HepG2 (cell line): ENCODE measurements around the gene COL27A1. TPM values are rescaled to one million over a fixed set of nuclear protein-coding genes. Genes with fewer than 3 reads are reported as not detected.

Experiments used
- ATAC-seq: fragments of 200-7000 bp; cut with Tn5 transposase; 3 replicates; pipeline ENCODE4 v1.9.1; 2020; ENCODE audit warnings: mild to moderate bottlenecking, moderate library complexity
- BruUV-seq: library from RNA; stranded (reverse); fragments of 400-500 nt; replicated peaks from 2 replicates; lab custom pipeline; 2021; lab: Mats Ljungman, UMichigan
- CTCF ChIA-PET: fragments of 300-600 bp; formaldehyde crosslinking; extraction: SDS; loops from one replicate; lab custom pipeline; 2021; ENCODE audit warnings: low total read pairs, inconsistent platforms, low intra/inter-chr PET ratio; lab: Yijun Ruan, JAX
- POLR2A ChIA-PET: fragments of 350-600 bp; sonication (Branson Sonifier 250); formaldehyde crosslinking; loops from one replicate; lab custom pipeline; 2020; ENCODE audit warnings: antibody characterized with exemption, inconsistent platforms; lab: Yijun Ruan, JAX
- DNase-seq: peaks from one replicate; pipeline ENCODE4 v3.0.0-alpha.2; 2015; ENCODE audit warnings: low spot score
- FAIRE-seq: peaks from 3 replicates; lab custom pipeline; 2011; peaks lifted over from hg19 to GRCh38; lab: Jason Lieb, UNC
- H2AFZ ChIP-seq: one replicate; pipeline ENCODE4 v1.6.1; 2011; ENCODE audit warnings: low read length, inconsistent platforms
- H3K27ac ChIP-seq: fragments of 300-600 bp; 3 replicates; pipeline ENCODE4 v1.8.0; 2011; ENCODE audit warnings: mixed run types, mild to moderate bottlenecking, mixed read lengths, low read length, inconsistent platforms; ENCODE audit not compliant: insufficient read depth; ENCODE audit errors: extremely low read length
- H3K27me3 ChIP-seq, 2 experiments: fragments of 200-600 bp in 1 of 2; 2 replicates in 1 of 2; 3 replicates in 1 of 2; pipeline versions ENCODE4 v1.6.0 to v1.8.0; 2011; ENCODE audit warnings: low read length in 2 of 2, mild to moderate bottlenecking in 2 of 2, moderate library complexity in 2 of 2, inconsistent platforms in 1 of 2; ENCODE audit not compliant: insufficient read depth in 2 of 2, control insufficient read depth in 1 of 2
- H3K36me3 ChIP-seq, 2 experiments: fragments of 200-600 bp in 1 of 2; replicated peaks in 1 of 2; 2 replicates in 1 of 2; 3 replicates in 1 of 2; pipeline versions ENCODE4 v1.5.1 to v1.8.0; 2011; ENCODE audit warnings: low read length in 2 of 2, inconsistent platforms in 1 of 2; ENCODE audit not compliant: insufficient read depth in 2 of 2, control insufficient read depth in 1 of 2
- H3K4me1 ChIP-seq: 2 replicates; pipeline ENCODE4 v1.5.1; 2012; ENCODE audit warnings: low read length, inconsistent platforms; ENCODE audit not compliant: insufficient read depth
- H3K4me2 ChIP-seq: 2 replicates; pipeline ENCODE4 v1.6.0; 2011; ENCODE audit warnings: low read depth, low read length, inconsistent platforms
- H3K4me3 ChIP-seq, 3 experiments: fragments of 200-600 bp in 1 of 3; sonication (generic), shearing (Covaris generic) in 1 of 3; replicated peaks in 1 of 3; 2 replicates each; pipeline ENCODE4 v1.5.1; 2011 to 2016; ENCODE audit warnings: low read length in 3 of 3, inconsistent platforms in 2 of 3, low read depth in 2 of 3, mild to moderate bottlenecking in 2 of 3, control low read depth in 1 of 3, mixed read lengths in 1 of 3; ENCODE audit not compliant: insufficient read depth in 1 of 3
- H3K79me2 ChIP-seq: one replicate; pipeline ENCODE4 v1.6.1; 2011; ENCODE audit warnings: low read length, inconsistent platforms; ENCODE audit not compliant: insufficient read depth
- H3K9ac ChIP-seq: 2 replicates; pipeline ENCODE4 v1.6.0; 2011; ENCODE audit warnings: mild to moderate bottlenecking, low read depth, low read length, inconsistent platforms; ENCODE audit not compliant: insufficient read depth
- H3K9me3 ChIP-seq: 2 replicates; pipeline ENCODE4 v1.5.1; 2012; ENCODE audit warnings: mild to moderate bottlenecking, low read length
- H4K20me1 ChIP-seq: 2 replicates; pipeline ENCODE4 v1.6.0; 2011; ENCODE audit warnings: inconsistent platforms, mild to moderate bottlenecking, low read length, moderate library complexity; ENCODE audit not compliant: insufficient read depth
- AGO2 ChIP-seq: fragments of 200-400 bp; formaldehyde crosslinking; optimal IDR thresholded peaks from 2 replicates; pipeline ENCODE3; 2017; ENCODE audit warnings: mild to moderate bottlenecking, low read depth, low read length, moderate library complexity
- BHLHE40 ChIP-seq: IDR thresholded peaks from 2 replicates; pipeline ENCODE4 v1.6.1; 2011; ENCODE audit warnings: low read length, improper control_type of control experiment
- CENPX ChIP-seq: sonication (generic); formaldehyde crosslinking; IDR thresholded peaks from 2 replicates; pipeline ENCODE4 v1.9.0; 2021; ENCODE audit warnings: mild to moderate bottlenecking, missing genetic modification reagents, moderate library complexity
- HDAC1 ChIP-seq: sonication (generic); formaldehyde crosslinking; IDR thresholded peaks from 2 replicates; pipeline ENCODE4 v1.5.1; 2020; ENCODE audit warnings: mild to moderate bottlenecking, missing genetic modification reagents
- LCORL ChIP-seq, 2 experiments: fragments of 450-650 bp in 1 of 2; sonication (generic) in 1 of 2; formaldehyde crosslinking in 1 of 2; IDR thresholded peaks; 2 replicates each; pipeline versions ENCODE4 v1.5.0 to v1.6.1; 2017 to 2020; ENCODE audit warnings: antibody characterized with exemption in 1 of 2, missing genetic modification reagents in 1 of 2
- POLR2A ChIP-seq, 2 experiments: IDR thresholded peaks; 2 replicates each; pipeline ENCODE4 v1.6.1; 2011; ENCODE audit warnings: low read depth in 2 of 2, low read length in 2 of 2, mild to moderate bottlenecking in 1 of 2, moderate library complexity in 1 of 2; ENCODE audit not compliant: insufficient read depth in 1 of 2
- RBM22 ChIP-seq: fragments of 200-400 bp; formaldehyde crosslinking; optimal IDR thresholded peaks from 2 replicates; pipeline ENCODE3; 2017; ENCODE audit warnings: mild to moderate bottlenecking, low read length, moderate library complexity
- ZBTB42 ChIP-seq: sonication (generic); formaldehyde crosslinking; IDR thresholded peaks from 2 replicates; pipeline ENCODE4 v1.5.0; 2020; ENCODE audit warnings: mild to moderate bottlenecking, missing genetic modification reagents
- ZNF224 ChIP-seq: sonication (generic); formaldehyde crosslinking; IDR thresholded peaks from 2 replicates; pipeline ENCODE4 v1.5.0; 2020; ENCODE audit warnings: mild to moderate bottlenecking, missing genetic modification reagents
- WGBS: methylation state at CpG from one replicate; pipeline ENCODE4 v1.1.6; 2017; ENCODE audit warnings: low lambda C conversion rate; 5-methylcytosine and 5-hydroxymethylcytosine counted together
- in situ Hi-C: cut with HindIII; loops from 2 replicates; pipeline ENCODE4 v1.10.0; 2017; ENCODE audit warnings: low pct_unique_long_range_greater_than_20kb; ENCODE audit not compliant: extremely low pct_ligation_motif_present
- intact Hi-C: fragments of 100-400 bp; cut with micrococcal nuclease; formaldehyde crosslinking; loops from one replicate; pipeline ENCODE4 v1.10.0; 2022; ENCODE audit not compliant: unreplicated experiment
- polyA plus RNA-seq, 8 experiments: library from polyadenylated mRNA; depleted of rRNA in 3 of 8; stranded (reverse) in 7 of 8; unstranded in 1 of 8; fragments of >200 nt; fragmentation: Illumina TruSeq in 4 of 8; extraction: Trizol in 4 of 8; gene quantifications; 2 replicates each; pipeline versions ENCODE4 v1.2.1 to v1.2.3, GENCODE V29; 2011 to 2016; ENCODE audit warnings: low read depth in 4 of 8, missing spikeins in 1 of 8, mixed read lengths in 1 of 8; ENCODE audit not compliant: insufficient read depth in 1 of 8
- total RNA-seq, 5 experiments: library from RNA; depleted of rRNA; stranded (reverse); fragments of >200 nt; fragmentation: Illumina TruSeq; extraction: Trizol; gene quantifications; 2 replicates each; pipeline ENCODE4 v1.2.3, GENCODE V29; 2016; ENCODE audit warnings: low read depth in 1 of 5

Gene COL27A1
- total and polyA plus RNA-seq, 2 of the 13 experiments (the other 11 are each of a cell fraction or from before 2014, with no cell fraction given) = 71.3 to 89.1 TPM

DNA sequence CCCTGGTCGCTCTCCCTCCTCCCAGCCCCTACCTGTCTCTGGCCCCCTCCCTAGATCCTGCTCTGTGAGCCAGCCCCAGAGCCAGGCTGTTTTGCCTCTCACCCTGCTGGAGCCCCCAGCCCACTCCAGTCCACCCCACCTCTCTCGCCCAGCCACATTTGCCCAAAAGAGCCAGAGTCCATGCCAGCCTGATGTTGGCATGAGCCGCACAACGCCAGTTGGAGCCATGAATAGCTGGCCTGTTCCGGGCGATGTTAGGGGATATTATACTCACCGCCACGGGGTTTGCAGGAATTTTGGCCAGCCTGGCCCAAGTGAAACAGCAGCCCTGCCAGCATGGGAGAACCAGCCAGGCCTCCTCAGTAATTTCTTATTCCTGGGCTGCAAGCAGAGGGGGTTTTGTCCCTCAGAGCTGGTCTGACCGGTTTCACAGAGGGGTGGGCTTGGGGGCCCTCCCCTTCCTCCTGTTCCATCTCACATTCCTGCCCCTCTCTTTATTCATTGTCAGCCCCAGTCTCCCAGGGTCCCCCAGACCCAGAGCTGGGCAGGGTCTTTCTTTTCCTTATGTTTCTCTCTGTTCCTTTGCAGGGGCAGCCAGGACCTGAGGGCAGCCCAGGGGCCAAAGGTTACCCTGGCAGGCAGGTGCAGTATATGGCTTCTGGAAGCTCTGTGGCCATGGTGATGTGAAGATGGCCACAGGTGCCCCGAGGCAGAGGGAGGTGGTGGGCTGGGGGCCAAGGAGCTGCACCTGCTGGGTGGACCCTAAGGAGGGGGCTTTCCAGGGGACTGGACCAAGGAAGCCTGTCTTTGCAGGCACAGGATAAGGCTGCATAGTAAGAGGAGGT lies 50.1 kb downstream of the COL27A1 start (continued):
- TF ChIP-seq LCORL (IDR thresholded peaks at IDR 0.05) (no peak), LCORL (CRISPR knock-in tag; IDR thresholded peaks at IDR 0.05) (no peak), ZNF224 (no peak), HDAC1 (CRISPR knock-in tag) (no peak), AGO2 (peak; percentile 81), ZBTB42 (CRISPR knock-in tag) (no peak), CENPX (no peak)

GRCh38 chr9:114206221-114206789 lies 51.0 kb downstream of the COL27A1 start:
- H3K4me1 ChIP-seq = peaks cover 24% of the 10 kb centered on the region
- no peaks in the 10 kb centered on the region for H3K79me2 ChIP-seq
- no peak overlapping the region for H3K9ac ChIP-seq
- ATAC-seq = no peak
- intact Hi-C loops (no loop called here), in situ Hi-C loops (no loop called here)
- H2AFZ ChIP-seq = no peak overlapping the region
- TF ChIP-seq POLR2A (IDR thresholded peaks at IDR 0.05; ENCODE audit: insufficient read depth in 1 of 2, low read depth in 2 of 2, low read length in 2 of 2) = 0 out of 4 replicates have a peak, but pooled peaks of 1 of the 2 experiments have one; percentile 6
- TF ChIP-seq RBM22 = peak; percentile 47
- no peak for TF ChIP-seq BHLHE40
- no peak overlapping the region for H3K4me2 ChIP-seq
- no peaks in the 10 kb centered on the region for H3K27me3 ChIP-seq
- FAIRE-seq = no peak
- ChIA-PET CTCF (no interaction called here), POLR2A (interaction anchor here (1.3 to 1.4 kb wide), 2 partner anchors 31 to 107 kb away, joined by 3 to 4 read pairs; partner anchors contain the start of gene KIF12)
- no peaks in the 10 kb centered on the region for H3K9me3 ChIP-seq
- H4K20me1 ChIP-seq = peaks cover 6% of the 10 kb centered on the region; the same call in 1 of the 2 replicates
- no peak overlapping the region for H3K27ac ChIP-seq
- no peak for DNase-seq
- 90% methylated on average over 3 of the region's 5 CpGs for WGBS
- no peak overlapping the region for H3K4me3 ChIP-seq
- BruUV-seq = no TSS peak
- peaks cover 56 to 97% of the 10 kb centered on the region in 2 experiments for H3K36me3 ChIP-seq
